Caki2 (cell line): ENCODE results near the gene MBNL2. TPM values are rescaled to one million over a fixed set of nuclear protein-coding genes. Genes with fewer than 3 reads are reported as not detected.

ENCODE experiments used
- DNase-seq: peaks from one replicate; pipeline ENCODE4 v3.0.0-alpha.2; 2015; ENCODE audit warnings: low read depth
- in situ Hi-C: cut with HindIII; loops from 2 replicates; pipeline ENCODE4 v1.10.0; 2016; ENCODE audit warnings: low sequenced_read_pairs, low pct_unique_long_range_greater_than_20kb, mixed read lengths
- total RNA-seq: library from RNA; depleted of rRNA; stranded (reverse); fragments of >200 nt; shearing (Covaris generic); gene quantifications from 2 replicates; pipeline ENCODE4 v1.2.3, GENCODE V29; 2014; ENCODE audit warnings: low replicate concordance

MBNL2 gene
- total RNA-seq, 1 experiment from 2014 or later: 14.0 TPM

DNA sequence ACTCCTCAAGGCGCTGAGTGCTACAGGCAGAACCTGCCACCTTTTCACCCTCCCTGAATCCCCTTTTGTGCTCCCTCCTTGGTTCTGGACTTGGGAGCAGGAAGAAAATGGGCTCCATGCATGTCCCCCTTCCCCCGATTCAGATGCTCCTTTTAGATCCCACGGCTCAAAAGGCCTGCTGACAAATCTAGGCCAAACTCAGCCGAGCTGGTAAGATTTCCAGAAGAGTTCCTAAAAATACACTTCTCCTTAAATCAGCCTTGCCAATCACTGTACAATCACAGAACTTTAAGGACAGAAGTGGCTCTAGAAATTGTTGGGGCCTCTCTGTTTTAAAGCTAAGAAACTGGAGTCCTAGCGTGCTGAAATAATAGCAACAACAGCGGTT, 37.3 kb downstream of the MBNL2 start:
- in situ Hi-C loops: no loop called here
- no peak for DNase-seq

DNA sequence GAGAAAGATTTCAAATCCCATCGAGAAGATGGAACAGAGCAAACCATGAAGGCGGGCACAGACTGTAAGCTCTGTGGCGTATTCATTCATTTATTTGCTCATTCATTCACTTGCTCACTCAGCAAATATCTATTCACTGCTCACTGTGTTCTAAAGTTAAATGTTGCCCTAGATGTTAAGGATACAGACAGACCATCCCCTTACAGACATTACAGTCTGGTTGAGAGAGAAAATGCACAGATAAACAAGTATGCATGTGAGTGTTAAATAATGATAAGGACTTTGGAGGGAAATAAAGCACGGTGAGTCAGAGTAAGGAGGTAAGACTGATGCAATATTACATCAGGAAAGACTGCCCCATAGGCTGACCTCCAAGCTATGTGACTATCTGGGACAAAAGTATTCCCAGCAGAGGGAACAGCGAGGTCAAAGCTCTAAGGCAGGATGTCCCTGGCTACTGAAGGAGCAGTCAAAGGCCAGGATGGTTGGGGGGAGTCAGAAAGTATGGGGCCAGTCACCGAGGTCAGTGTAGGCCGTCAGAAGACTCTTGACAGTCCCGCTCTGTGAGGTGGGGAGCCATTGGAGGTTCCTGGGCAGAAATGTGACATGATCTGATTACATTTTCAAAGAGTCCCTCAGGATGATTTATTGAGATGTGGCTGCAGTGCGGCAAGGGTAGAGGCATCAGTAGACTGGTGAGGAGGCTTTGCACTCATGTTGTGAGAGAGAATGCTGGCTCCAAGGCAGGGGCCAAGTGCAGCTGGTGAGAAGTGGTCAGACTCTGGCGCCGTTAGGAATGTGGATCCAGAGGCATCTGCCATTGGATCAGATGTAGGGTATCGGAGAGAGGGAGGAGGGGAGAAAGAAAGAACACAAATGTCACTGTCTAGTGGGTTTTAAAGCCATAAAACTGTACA, 37.9 kb downstream of the MBNL2 start:
- DNase-seq: peak; percentile 82
- in situ Hi-C loops: no loop called here

DNA sequence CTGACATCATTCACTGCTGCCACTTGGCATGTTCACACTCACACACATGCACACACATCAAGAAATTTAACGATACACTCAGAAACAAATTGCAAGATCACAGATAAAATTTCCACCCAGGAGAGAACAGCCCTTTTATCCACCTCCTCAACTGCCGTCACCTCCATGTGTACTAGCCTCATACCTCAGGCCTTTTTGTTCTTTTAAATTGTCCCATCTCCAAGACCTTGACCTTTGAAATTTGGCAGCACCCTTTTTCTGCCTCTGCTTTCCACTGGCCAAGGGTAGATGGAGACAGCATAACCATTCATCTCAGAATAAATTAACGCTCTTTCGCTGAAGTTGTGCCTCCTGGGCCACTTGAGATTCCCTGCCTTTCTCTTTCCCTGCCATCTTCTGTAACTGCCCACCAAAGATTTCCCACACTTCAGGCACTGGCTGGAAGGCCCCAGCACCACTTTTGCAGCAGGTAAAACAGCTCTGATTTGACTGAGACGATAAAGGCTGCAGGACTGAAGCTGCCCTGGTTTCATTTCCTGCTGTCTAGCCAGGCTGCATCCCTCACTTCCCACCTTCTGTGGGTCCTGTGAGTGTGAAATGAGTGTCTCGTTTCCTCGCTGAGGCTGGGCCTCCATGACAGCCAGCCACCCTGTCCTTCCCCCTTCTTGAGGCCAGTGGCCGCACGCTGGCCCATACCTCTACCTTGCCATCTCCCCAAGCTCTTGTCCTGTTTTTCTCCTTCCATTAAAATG, 39.3 kb downstream of the MBNL2 start:
- in situ Hi-C loops: no loop called here
- no peak for DNase-seq

DNA sequence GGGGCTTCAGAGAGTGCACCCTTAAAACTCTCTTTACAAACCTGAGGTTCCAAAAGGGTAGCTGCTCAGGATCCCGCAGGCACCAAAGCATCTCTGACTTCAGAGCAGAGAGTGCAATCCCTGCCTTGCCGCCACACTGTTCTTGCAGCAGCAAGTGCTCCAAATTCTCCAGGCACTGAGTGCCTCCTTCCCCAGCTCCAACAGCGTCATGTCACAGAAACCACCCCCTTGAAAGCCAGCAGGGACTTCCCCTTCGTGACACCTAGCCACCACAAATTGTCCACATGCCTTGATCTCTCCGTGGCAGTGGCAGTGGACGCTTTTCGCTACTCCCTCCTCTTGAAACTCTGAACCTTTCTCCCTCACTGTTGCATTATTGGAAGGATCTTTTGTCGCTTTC, 39.9 kb downstream of the MBNL2 start:
- DNase-seq: no peak
- in situ Hi-C loops: no loop called here

DNA sequence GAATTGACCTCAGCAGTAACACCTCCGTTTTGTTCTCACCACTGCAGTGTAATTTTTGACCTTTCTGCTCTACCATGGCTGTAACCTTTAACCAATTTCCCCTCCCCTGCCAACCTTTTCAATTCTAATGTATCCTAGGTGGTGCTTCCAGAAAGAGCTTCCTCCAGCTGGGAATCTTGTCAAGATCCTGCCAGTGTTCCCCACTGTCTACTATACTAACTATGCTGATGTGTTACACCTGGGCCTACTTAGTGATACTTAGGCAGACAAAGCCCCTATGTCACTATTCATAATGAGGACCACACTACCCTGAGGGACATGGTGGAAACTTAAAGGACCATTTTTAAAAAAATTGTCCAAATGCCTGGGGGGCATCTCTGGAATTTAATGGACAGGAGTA, 41.0 kb downstream of the MBNL2 start:
- no peak for DNase-seq
- in situ Hi-C loops: no loop called here

DNA sequence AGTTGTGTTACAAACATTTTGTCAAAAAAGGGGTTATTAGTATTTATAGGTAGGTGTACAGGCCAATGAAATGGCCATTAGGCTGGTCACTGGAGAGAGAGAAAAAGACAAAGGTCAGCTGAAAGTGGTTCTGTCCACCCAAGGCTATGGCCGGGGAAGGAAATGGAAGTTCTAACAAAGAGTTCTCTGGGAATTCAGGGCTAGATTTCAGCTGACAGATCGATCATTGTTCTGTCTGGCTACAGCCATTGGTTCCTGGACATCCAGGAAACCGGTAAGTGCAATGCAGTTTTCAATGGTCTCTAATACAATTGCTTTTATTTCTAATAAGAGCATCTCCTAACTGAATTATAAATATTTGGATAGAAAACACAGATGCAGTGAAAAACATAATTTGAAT, 42.5 kb downstream of the MBNL2 start:
- in situ Hi-C loops: no loop called here
- DNase-seq: no peak

DNA sequence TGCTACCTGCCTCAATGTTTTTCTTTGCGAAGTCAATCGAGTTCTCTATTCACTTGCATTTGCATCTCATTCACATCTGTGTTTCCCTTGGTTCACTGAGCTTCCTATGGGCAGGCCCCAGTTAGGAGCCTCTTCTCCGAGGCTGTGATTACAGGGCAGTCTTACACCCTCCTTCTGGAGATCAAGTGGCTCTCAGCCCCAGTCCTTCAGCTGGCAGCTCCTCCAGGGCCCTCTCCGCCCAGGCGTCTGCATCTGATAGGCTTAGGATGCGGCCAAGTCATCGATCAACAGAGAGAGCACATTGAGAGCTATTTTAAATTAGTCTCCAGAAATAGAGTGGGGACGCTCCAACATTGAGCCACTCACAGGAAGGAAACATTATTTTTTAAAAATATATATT, 44.2 kb downstream of the MBNL2 start:
- in situ Hi-C loops: no loop called here
- DNase-seq: no peak

DNA sequence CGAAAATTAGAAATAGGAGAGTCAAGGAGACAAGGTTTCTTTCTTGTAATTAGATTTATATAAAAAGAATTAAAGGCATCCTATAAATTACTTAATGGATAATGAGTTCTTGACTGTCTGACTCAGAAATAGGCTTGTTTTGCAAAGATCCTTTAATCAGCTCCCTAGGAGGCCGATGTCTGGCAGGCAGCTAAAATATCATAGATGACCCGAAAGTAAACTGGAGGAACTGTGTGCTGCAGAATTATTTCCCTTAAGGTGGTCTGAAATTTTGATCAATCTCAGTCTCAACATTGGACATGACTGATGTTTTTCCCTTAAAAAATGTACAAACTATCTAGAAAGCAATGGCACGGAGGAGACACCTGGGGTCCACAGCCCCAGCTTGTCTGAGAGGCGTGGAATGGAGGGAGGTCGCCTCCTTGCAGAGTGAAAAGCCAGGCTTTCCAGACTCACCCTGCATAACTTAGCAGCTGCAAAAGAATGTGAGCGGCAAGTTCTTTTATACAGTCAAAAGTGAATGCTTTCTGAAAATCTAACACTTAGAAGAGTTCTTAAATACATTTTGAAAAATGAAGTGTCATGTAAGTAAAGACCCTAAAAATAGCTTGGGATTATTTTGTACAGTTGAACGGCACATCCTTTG, 44.8 kb downstream of the MBNL2 start:
- in situ Hi-C loops: no loop called here
- no peak for DNase-seq

DNA sequence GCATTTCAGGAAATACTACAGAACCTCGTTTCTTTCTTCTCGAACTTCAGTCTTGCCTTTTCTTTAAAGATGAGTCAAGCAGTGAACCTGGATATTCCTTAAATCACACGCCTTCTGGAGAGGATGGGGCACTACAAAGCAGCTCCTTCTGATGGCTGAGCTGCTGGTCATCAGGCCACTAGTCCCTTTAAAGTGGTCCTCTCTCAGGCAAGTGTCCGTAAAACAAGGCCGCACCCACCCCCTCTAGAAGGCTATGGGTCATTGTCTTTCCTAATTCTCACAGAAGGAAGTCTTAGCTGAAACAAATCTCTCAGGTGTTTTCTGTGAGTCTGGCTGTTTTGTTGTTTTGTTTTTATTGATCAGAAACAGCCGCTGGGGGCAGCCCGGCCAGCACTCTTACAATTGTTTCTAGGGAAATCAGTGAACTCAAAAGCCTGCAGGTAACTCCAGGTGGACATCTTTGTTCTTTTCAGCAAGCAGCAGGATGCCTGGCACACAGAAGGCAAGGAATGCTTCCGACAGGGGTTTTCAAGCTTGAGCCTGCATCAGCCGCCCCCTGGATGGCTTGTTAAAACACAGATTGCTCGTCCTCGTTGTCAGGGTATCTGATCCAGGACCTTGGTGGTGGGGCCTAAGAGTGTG, 45.4 kb downstream of the MBNL2 start:
- in situ Hi-C loops: no loop called here
- no peak for DNase-seq

DNA sequence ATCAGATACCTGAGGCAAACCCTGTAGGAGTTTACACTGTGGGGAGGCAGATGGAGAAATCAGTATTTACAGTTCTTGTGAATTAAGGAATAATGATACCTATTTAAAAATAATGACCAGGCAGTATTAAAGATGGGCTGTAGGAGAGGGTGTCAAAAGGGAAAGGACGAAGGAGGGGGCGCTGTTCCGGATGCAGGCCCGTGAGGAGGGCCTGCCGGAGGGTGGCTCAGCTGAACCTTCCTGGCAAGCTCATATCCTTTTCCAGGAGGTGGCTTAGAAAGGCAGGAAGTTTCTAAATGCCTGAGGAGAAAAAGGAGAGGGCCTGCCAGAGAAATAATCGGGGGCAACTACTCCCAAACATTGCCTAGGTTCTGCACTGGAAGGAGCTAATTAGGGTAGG, 46.6 kb downstream of the MBNL2 start:
- no peak for DNase-seq
- in situ Hi-C loops: no loop called here

DNA sequence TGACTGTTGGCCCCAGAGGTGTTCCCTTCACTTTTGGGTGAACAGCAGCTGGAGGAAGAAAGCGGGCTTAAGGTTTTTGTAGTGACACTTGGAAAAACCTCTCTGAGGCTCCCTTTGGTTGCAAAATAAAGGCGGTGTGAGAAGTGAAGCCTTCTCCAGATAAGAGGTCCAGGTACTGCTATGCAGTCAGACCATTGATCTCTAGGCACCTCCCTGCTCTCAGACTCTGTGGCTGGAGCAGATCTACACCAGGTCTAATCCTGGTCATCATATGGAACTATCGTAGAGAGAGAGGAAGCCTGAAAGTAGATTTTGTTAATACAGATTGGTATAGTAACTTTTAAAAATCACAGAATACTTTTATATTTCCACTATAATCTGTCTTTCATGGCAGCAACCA, 47.5 kb downstream of the MBNL2 start:
- in situ Hi-C loops: no loop called here
- DNase-seq: no peak

DNA sequence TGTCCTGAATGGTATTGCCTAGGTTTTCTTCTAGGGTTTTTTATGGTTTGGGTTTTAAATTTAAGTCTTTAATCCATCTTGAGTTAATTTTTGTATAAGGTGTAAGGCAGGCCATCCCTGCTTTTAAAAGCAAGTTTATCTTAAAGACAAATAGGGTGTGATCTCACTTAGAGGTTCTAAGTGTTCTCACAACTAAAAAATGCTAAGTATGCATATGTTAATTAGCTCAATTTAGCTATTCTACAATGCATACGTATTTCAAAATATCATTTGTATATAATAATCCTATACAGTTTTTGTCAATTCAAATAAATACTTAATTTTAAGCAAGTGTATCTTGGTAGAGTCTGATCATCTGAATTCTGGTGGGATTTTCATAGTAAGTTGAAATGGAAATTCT, 50.4 kb downstream of the MBNL2 start:
- in situ Hi-C loops: no loop called here
- DNase-seq: no peak

DNA sequence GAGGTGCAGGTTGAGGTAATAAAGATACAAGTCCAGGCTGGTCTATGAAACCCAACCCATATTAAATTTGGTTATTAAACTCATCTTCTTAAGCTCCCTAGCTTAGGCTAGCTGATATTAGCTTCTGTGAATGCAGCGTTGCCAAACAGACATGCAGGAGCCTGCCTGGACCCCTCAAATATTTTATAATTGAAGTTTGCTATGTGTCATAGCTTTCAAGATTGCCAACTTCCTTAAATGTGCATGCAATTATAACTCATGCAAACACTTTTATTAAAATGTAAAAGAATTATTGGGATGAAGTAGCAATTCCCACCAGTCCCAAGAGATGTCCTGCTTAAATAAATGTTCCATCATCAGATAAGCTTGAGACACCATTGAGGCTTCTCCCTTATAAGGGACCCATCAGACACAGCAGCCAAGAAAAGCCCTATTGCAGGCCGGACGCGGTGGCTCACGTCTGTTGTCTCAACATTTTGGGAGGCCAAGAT, 51.3 kb downstream of the MBNL2 start:
- in situ Hi-C loops: no loop called here
- no peak for DNase-seq

DNA sequence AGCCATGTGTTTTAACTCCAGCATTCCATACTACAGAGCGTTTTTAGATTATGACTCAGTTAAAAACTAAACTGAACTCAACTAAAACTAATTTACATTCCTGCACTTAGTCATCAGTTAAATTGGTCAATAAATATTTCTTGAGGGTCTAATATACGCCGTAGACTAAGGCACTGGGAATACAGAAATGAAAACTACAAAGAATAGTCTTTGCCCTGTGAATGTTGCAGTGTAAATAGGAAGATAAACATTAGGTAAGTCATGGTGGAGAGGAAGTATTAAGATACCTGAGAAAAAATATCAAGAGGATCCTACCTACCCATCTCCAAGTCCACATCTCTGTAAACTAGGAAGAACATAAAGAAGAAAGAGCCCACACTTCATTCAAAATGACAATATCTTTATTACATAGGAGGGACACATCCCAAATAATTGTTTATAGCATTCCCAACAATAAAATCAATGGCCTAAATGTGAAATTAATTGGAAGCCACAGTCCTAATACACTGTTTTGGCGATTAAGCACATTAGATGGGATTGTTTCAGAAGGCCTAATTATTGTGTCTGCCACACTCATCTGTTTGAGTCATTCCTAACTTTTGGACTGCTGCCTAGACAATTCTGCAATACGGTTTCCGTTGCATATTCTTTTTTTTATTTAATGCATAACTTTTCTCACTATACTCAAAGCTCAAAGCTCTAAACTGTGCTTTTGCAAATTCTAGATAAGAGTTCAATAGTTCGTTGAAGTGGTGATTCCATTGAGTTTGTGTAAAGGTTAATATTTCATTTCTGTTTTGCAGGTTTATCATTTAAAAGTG, 52.9 kb downstream of the MBNL2 start:
- DNase-seq: peak; percentile 74
- in situ Hi-C loops: no loop called here

DNA sequence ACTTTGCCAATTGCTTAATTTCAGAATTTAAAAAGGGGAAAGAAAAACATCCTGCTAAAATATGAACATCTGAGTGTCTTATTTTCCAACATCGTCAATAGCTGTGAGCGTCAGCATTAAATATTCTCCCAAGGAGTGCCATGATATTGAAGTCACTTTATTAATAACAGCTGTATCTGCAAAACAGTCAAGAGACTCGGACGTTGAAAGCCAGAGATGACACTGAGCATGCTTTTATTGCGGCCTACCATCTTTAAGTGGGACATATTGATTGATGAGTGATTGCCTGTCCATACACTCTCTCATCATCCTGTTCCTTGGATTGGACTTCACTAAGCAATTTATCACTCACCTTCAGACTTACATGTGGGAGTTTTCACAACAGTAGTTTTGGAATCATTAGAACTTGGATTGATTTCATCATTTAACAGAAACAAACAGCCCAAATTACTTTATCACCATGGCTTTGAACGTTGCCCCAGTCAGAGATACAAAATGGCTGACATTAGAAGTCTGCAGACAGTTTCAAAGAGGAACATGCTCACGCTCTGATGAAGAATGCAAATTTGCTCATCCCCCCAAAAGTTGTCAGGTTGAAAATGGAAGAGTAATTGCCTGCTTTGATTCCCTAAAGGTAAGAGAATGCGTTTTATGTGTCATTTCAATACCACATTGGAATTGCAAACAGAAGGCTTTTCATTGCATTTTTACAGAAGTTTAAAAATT, 53.8 kb downstream of the MBNL2 start:
- no peak for DNase-seq
- in situ Hi-C loops: no loop called here

DNA sequence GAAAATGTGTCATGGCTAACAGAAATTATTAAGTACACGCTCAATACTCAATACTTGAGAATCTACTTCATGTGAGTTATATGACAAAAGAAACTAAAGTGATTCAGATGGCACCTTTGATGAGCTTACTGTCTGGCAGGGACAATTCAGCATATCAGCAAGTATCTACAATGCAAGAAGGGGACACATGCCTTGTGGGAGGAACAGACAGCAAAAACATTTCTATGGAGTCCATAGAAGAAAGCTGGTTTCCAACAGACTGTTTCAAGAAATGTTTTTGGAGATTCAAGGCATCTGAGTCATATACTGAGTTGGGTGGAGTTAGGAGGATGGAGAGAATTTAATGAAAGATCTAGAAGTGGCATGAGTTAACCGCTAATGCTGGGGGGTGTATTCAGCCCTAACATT, 54.7 kb downstream of the MBNL2 start:
- no peak for DNase-seq
- in situ Hi-C loops: no loop called here
